KMS-11 (cell line): ENCODE results near the gene IL31RA.

Experiments used
- H2AFZ ChIP-seq: fragments of 200-600 bp; sonication (generic); 2 replicates; pipeline ENCODE4 v1.6.1; 2016; ENCODE audit warnings: antibody characterized with exemption, mixed run types, low read depth
- H3K27ac ChIP-seq: fragments of 200-600 bp; sonication (generic); 2 replicates; pipeline ENCODE4 v1.6.1; 2016; ENCODE audit warnings: mild to moderate bottlenecking, mixed run types
- H3K27me3 ChIP-seq: fragments of 200-600 bp; sonication (generic); 2 replicates; pipeline ENCODE4 v1.6.1; 2017; ENCODE audit warnings: mild to moderate bottlenecking, low read depth, mixed run types, moderate library complexity; ENCODE audit not compliant: insufficient read depth
- H3K36me3 ChIP-seq: fragments of 200-600 bp; sonication (generic); 2 replicates; pipeline ENCODE4 v1.6.1; 2017; ENCODE audit warnings: mild to moderate bottlenecking, mixed run types; ENCODE audit not compliant: insufficient read depth
- H3K4me1 ChIP-seq: fragments of 200-600 bp; sonication (generic); 2 replicates; pipeline ENCODE4 v1.6.1; 2016; ENCODE audit warnings: mild to moderate bottlenecking, low read depth, mixed run types; ENCODE audit not compliant: poor library complexity, severe bottlenecking
- H3K4me2 ChIP-seq: fragments of 200-600 bp; sonication (generic); 2 replicates; pipeline ENCODE4 v1.7.0; 2016; ENCODE audit warnings: mild to moderate bottlenecking, mixed run types
- H3K4me3 ChIP-seq: fragments of 200-600 bp; sonication (generic); IDR thresholded peaks from 2 replicates; pipeline ENCODE4 v1.6.1; 2017; ENCODE audit warnings: low read depth, low read length, mixed read lengths; ENCODE audit not compliant: insufficient read depth
- H3K79me2 ChIP-seq: fragments of 200-600 bp; sonication (generic); 2 replicates; pipeline ENCODE4 v1.6.1; 2016; ENCODE audit warnings: low read depth, mixed run types; ENCODE audit not compliant: insufficient read depth
- H3K9ac ChIP-seq: fragments of 200-600 bp; sonication (generic); 2 replicates; pipeline ENCODE4 v1.6.1; 2016; ENCODE audit warnings: mild to moderate bottlenecking, mixed run types
- H4K20me1 ChIP-seq: fragments of 200-600 bp; sonication (generic); 2 replicates; pipeline ENCODE4 v1.6.1; 2016; ENCODE audit warnings: mild to moderate bottlenecking, mixed run types; ENCODE audit not compliant: insufficient read depth
- CTCF ChIP-seq: fragments of 200-600 bp; sonication (generic); conservative IDR thresholded peaks from 2 replicates; pipeline ENCODE4 v1.6.1; 2017; ENCODE audit warnings: low read depth, mild to moderate bottlenecking, antibody characterized with exemption, low read length, moderate library complexity, mixed read lengths

The IL31RA gene

GRCh38 chr5:55892479-55892878, 41.3 kb downstream of the IL31RA start:
- H3K4me1 ChIP-seq = no peaks in the 10 kb centered on the region
- H3K27ac ChIP-seq = no peak overlapping the region
- no peak for TF ChIP-seq CTCF
- no peaks in the 10 kb centered on the region for H3K79me2 ChIP-seq
- H2AFZ ChIP-seq = no peak overlapping the region
- no peak overlapping the region for H3K4me2 ChIP-seq
- H4K20me1 ChIP-seq = no peaks in the 10 kb centered on the region
- H3K27me3 ChIP-seq = no peaks in the 10 kb centered on the region
- H3K9ac ChIP-seq = no peak overlapping the region
- no peak overlapping the region for H3K4me3 ChIP-seq
- no peaks in the 10 kb centered on the region for H3K36me3 ChIP-seq

DNA sequence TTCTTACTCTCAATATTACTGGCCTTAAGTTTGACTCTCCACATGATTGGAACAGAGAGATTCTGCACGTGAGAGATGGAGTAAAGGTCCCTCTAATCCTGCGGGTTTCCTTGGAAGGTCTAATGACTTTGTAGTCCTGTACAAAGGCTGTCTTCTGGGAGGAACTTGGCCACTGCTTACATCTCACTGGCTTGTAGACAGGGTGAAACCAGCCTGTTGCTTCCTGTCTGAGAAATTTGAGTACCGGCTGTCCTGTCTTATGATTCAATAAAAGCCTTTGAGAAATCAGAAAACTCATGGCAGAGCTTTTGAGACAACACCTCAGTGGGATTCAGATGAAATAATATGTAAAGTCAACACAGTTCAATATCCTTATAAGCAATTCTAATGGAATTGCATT, 43.0 kb downstream of the IL31RA start:
- no peaks in the 10 kb centered on the region for H4K20me1 ChIP-seq
- no peak overlapping the region for H3K4me2 ChIP-seq
- H3K27ac ChIP-seq = no peak overlapping the region
- H3K4me3 ChIP-seq = no peak overlapping the region
- TF ChIP-seq CTCF = no peak
- H3K9ac ChIP-seq = no peak overlapping the region
- H2AFZ ChIP-seq = no peak overlapping the region
- H3K79me2 ChIP-seq = no peaks in the 10 kb centered on the region
- no peaks in the 10 kb centered on the region for H3K36me3 ChIP-seq
- no peaks in the 10 kb centered on the region for H3K27me3 ChIP-seq
- H3K4me1 ChIP-seq = no peaks in the 10 kb centered on the region

DNA sequence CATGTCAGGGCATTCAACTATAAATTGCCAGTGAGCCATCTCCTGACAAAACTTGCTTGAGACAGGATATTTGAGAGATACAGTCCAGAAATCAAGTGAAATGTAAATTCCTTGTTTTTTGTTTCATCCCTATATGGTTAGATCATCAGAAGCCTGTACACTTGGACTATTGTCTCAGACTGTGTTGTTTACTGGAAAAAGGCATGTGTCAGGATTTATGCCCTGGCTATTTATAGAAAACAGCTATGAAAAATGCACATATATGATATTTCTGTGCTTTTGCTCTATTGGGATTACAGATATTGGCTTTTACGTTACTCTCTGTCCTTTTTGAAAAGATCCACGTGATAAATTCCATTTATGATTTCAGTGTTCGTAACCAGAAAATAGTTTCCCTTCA, 44.2 kb downstream of the IL31RA start:
- H4K20me1 ChIP-seq = no peaks in the 10 kb centered on the region
- no peak overlapping the region for H3K4me2 ChIP-seq
- no peak for TF ChIP-seq CTCF
- H3K79me2 ChIP-seq = no peaks in the 10 kb centered on the region
- no peak overlapping the region for H3K4me3 ChIP-seq
- no peaks in the 10 kb centered on the region for H3K27me3 ChIP-seq
- no peak overlapping the region for H3K9ac ChIP-seq
- no peak overlapping the region for H3K27ac ChIP-seq
- H3K4me1 ChIP-seq = no peaks in the 10 kb centered on the region
- no peaks in the 10 kb centered on the region for H3K36me3 ChIP-seq
- no peak overlapping the region for H2AFZ ChIP-seq

DNA sequence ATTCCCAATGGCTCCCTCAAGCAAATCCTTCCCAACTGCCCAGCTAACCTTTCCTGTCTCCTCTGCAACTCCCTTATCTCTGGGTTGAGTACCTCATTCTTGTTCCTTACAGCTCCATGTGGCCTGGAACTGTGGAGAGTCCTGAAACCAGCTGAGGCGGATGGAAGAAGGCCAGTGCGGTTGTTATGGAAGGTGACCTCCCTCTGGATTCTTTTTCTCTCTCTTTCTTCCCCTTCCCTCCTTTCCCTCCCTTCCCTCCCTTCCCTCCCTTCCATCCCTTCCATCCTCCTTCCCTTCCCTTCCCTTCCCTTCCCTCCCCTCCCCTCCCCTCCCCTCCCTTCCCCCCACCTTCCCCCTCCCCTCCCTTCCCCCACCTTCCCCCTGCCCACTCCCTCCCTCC, 45.1 kb downstream of the IL31RA start:
- Histone ChIP-seq H3K27me3 (no peaks in the 10 kb centered on the region), H4K20me1 (no peaks in the 10 kb centered on the region), H3K4me2 (no peak overlapping the region), H3K27ac (no peak overlapping the region), H3K4me3 (no peak overlapping the region), H3K9ac (no peak overlapping the region), H2AFZ (no peak overlapping the region), H3K36me3 (no peaks in the 10 kb centered on the region), H3K4me1 (no peaks in the 10 kb centered on the region), H3K79me2 (no peaks in the 10 kb centered on the region)
- no peak for TF ChIP-seq CTCF

- no peaks in the 10 kb centered on the region for H3K36me3 ChIP-seq
- no peaks in the 10 kb centered on the region for H3K27me3 ChIP-seq
- no peak overlapping the region for H2AFZ ChIP-seq
- H3K4me1 ChIP-seq = no peaks in the 10 kb centered on the region
- no peaks in the 10 kb centered on the region for H4K20me1 ChIP-seq
- no peak overlapping the region for H3K4me3 ChIP-seq
- no peak overlapping the region for H3K9ac ChIP-seq
- no peaks in the 10 kb centered on the region for H3K79me2 ChIP-seq
- no peak overlapping the region for H3K27ac ChIP-seq
- H3K4me2 ChIP-seq = no peak overlapping the region
- no peak for TF ChIP-seq CTCF
Measured at GRCh38 chr5:55896663-55897062, 45.5 kb downstream of the IL31RA start.
